Placental epithelial cell (primary cell): ENCODE data around the gene BEAN1. TPM values are rescaled to one million over a fixed set of nuclear protein-coding genes. Genes with fewer than 3 reads are reported as not detected.

Experiments used
- total RNA-seq: library from RNA; depleted of rRNA; stranded (reverse); fragments of >200 nt; gene quantifications from 2 replicates; pipeline ENCODE4 v1.2.3, GENCODE V29; 2012

BEAN1 gene, protein sequence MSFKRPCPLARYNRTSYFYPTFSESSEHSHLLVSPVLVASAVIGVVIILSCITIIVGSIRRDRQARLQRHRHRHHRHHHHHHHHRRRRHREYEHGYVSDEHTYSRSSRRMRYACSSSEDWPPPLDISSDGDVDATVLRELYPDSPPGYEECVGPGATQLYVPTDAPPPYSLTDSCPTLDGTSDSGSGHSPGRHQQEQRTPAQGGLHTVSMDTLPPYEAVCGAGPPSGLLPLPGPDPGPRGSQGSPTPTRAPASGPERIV
- 13.2 and 34.5 TPM in 2 replicates for total RNA-seq

DNA sequence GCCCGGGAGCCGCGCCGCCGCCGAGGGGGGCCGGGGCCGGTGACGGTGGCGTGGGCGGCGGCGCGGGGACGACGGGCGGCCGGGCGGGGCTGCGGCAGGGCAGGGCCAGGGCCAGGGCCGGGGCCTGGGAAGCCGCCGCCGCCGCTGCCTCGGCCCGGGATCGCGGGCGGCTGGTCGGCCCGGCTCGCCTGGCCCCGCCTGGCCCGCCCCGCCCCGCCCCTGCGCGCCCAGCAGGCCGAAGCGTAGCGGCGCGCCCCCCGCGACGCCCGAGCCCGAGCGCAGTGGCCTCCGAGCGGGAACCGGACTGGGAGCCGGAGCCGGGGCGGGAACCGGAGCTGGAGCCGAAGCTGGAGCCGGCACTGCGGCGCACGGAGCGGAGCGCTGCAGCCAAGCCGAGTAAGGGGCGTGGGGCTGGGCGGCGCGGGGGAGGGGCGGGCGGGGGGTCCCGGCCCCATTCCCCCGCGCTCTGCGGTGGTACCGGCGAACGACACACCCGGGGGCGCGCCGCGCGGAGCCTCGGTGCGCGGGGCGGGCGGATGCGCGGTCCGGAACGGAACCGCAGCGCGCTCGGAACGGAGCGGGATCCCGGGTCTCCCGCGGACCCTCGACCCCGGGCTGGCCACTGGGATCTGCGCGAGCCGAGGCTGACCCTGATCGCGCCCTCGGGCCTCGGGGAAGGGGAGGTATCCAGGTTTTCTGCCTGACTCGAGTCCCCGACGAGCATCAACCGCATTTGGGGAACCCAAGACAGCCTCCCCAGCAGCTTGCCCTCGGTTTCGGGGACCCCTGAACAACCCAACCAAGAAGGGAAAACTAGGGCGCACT, at the start of gene BEAN1:
BEAN1 (plus strand) TSS at position 260 of the 825 bp plus-strand sequence. CDS start 10,382 bp downstream, outside the sequence.

Other genes starting within 250 kb of the BEAN1 start
- not detected in 2 replicates for gene CDH5, start 60.6 kb upstream of the BEAN1 start, total RNA-seq
- 23.1 and 37.3 TPM in 2 replicates for gene TK2, start 122.8 kb downstream of the BEAN1 start, total RNA-seq
- 32.9 and 70.3 TPM in 2 replicates for gene CKLF, start 125.3 kb downstream of the BEAN1 start, total RNA-seq
- 2.1 and 6.7 TPM in 2 replicates for gene CMTM1, start 139.1 kb downstream of the BEAN1 start, total RNA-seq
- not detected in 2 replicates for gene CMTM2, start 152.2 kb downstream of the BEAN1 start, total RNA-seq
- gene CMTM3, start 177.4 kb downstream of the BEAN1 start, total RNA-seq, result 36.0 and 48.7 TPM in 2 replicates